NCI-H2171 treated with DMSO at 0.1 percent for 48 hours (cell line): ENCODE data around the gene NRXN3.

ENCODE experiments used
- DNase-seq: peaks from one replicate; lab custom pipeline; 2025; lab: John Stamatoyannopoulos, UW

The NRXN3 gene

DNA sequence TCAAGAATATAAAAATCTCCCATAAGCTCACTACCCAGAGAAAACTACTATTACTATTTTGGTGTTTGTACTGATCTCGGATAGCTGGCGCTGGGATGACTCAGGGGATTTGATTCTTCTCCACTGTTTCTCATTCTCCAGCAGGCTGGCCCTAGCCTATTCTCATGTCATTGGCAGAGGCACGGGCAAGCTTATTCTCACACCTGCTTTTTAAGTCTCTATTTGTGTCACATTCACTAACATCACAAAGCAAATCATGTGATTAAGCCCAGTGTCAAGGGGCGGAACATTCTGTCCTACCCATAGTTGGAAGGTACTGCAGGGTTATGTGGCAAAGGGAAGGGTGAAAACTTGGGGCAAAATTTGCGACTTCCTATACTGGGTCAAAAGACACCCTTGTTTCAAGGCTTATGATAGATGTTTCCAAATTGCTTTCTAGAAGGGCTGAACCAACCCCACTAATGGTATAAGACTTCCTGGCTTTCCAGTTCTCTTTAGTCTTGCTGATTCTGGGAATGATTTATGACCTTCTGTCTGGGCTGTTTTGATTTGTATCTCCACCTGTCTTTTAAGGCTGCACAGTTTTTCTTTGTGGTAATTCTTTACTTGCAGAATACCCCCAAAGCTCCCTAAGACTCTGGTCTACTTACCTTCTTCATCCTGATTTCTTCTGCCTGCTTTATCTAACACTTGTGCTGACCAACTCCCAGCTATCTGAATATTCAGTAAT is 406.4 kb downstream of the NRXN3 start:
- no peak for DNase-seq

DNA sequence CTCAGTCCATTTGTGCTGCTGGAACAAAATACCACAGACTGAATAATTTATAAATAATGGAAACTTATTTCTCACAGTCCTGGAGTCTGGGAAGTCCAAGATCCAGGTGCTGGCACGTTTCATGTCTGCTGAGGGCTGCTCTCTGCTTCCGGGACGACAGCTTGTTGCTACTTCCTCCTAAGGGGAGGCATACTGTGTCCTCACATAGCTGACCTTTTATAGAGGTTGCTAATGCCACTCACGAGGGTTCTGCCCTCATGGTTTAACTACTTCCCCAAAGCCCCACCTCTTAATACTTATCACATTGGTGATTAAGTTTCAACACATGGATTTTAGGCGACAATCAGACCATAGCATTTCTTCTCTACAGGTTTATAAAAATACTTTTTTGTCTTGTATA is 411.1 kb downstream of the NRXN3 start:
- no peak for DNase-seq

DNA sequence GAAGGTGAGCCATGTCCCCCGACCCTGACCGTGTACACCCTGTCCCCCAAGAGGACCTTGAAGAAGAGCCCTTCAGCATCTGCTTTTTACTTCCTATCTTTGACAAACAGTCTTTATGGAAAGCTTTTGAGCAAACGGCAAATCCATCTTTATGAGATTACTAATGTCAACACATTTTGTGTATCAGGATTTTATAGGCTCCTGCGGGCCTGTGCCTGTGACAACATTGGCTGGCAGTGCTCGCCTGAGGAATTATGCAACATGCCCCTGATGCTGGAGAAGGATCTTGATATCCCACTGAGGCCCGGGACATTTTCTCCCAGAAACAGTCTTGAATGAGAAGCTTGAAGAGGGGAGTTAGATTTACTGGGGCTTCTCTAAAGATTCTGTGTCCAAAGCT is 416.5 kb downstream of the NRXN3 start:
- no peak for DNase-seq

DNA sequence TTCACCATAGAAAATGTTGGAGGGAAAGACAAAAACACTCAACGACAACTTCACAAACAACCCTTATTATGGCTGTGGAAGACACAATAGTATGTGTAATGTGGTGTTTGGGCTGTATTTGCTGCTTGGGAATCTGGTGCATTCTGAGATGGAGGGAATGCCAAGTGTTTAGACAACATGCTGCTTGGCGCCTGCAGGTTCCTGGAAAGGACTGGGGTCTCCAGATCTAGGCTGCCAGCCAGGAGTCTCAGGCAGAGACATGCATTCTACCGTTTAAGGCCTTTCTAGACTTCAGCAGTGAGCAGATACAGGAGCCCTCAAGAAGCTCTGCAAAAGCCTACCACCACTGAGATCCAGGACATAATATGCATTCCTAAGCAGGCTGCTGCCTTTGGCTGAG is 418.7 kb downstream of the NRXN3 start:
- DNase-seq: no peak

DNA sequence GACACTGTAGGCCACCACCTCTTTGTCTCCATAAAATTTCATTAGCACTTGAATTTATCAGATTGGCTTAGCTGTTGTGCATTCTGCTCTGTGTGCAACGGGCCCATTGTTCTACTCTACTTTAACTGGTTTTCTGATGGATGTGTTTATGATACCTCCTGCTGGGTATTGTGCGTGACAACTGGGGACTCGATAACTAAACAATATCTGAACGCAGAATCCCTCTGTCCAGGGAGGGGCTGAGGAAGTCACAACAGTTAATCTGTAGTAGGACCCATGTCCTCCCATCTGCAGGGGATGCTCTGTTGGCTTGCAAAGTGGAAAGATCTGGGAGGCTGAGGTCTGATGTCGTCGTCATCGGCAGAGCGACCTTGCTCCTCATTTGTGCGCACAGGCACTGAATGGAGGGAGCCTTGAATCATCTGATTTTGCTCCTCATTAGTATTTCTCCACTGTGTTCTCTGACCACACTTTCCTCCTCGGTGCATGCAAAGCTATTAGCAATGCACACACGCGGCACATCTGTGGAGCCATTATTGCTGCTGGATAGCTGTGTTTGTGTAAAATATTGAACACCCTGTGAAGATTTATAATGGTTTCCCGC is 422.5 kb downstream of the NRXN3 start:
- no peak for DNase-seq

DNA sequence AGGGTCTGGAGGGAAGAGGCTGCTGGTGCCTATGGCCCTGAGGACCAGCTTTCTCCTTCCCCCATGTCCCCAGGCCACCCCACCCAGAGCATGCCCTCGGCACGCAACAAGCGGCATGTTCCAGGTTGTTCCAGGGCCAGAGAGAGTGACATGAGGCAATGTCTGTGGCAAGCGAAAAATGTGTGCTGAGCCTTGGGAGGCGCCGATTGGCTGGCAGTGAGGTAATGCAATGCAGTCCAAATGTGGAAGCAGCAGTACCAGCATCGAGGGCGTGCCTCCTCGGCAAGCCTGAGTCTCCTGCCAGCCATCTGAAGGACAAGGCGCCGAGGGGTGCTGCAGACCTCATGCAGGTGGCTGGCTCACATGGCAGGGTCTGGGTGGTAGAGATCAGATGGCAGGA is 423.8 kb downstream of the NRXN3 start:
- no peak for DNase-seq

GRCh38 chr14:78595797-78596196 is 425.6 kb downstream of the NRXN3 start:
- DNase-seq: peak; percentile 67

DNA sequence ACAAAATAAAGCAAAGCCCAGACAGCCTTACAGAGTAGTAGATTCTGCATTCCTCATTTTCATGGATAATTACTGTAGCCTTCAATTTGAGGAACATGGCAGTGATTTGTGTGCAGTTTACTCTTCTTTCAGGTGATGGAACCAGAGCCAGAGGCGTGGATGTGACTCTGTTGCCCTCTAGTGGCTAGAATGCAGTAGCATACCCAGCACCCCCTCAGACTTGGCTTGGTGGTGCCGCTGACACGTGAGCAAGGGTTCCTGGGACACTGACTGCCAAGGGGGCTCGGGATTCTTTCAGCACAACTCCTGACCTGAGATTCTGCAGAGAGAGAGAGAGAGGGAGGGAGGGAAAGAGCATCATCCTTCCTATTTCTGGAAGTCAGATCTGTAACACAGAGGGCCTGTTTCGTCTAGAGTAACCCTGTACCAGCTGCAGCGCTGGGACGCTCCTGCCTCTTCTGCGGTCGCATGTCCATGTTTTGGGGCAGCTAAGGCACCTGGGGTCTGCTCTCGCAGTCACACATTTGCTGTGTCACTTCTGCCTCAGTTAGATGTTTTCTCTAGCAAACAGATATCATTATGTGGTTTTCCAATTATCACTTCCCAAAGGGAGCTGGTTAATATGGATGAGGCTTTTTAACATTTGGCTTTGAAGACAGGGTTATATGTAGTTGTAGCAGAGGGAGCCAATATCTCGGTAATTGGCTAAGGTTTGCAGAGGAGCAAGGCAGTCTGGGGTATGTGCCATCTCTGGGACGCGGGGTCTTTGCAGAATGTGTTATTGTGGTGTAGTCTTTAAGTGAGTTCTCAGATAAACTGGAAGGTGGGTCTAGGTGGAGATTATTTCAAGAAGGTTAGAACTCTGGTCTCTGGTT is 428.1 kb downstream of the NRXN3 start:
- peak; percentile 81 for DNase-seq

DNA sequence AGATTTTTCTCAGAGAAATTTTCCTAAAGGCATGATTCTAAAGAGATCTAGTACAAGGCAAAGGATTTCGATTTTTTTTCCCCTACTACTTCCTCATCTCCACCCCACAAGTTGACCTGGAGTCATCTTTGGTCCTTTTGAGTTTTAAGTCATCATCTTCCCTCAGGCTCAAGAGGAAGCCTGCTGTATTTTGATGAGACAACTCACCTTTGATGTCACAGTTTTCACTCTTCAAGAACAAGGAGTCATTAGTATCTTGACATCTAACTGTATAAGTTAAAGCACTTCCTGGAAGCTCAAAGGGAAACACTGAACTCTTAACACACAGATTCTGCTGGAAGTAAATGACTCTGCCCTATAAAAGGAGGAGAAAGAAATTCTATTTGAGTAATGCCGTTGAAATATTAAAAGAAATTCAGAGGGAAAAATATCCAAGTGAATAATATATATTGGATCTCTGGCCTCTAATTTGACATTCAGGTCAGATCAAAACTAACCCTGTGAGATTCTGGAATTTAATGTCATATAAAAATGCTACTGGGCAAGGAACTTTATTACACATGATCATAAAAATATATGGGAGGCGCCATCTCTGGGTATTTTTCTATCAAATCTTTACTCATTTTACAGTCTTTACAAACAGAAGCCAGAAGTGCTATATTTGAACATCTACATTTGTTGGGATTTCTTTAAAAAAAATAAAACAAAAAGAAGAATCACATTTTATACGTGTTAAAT is 435.0 kb downstream of the NRXN3 start:
- DNase-seq: no peak

GRCh38 chr14:78605897-78606500 is 435.8 kb downstream of the NRXN3 start:
- DNase-seq: no peak

DNA sequence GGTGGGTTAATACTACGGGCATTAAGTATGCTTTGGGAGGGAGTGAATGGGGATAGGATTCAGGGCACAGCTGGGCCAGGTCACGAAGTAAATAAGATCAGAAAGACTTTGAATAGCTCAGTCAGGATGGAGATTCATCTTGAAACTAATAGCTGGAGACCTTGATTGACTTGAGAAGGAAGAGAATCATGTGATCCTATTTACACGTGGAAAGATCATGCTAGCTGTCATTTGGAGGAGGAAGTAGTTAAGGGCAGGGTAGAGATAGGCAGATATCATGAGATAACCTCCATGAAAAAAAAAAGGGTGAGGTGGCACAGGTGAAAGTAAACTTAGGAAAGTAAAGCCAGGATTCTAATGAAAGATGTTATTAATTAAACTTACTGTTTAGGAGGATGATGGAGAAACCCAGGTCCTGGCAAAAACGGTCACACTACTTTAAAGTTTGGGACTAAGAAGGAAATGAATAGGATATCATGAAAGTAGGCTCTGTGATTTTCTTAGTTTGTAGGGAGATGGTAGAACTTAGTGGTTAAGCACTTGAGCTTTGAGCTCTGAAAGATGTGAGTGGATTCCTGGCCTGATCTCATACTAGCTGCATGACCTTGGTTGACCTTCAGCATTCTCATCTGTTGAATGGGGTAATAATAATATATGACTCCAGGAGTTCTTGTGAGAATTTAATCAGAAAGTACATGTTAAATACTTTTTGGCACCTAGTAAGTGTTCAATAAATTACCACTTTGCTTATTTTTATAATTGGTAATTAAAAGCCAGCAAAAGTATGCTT is 439.0 kb downstream of the NRXN3 start:
- DNase-seq: no peak

GRCh38 chr14:78610994-78611393 is 440.8 kb downstream of the NRXN3 start:
- no peak for DNase-seq

DNA sequence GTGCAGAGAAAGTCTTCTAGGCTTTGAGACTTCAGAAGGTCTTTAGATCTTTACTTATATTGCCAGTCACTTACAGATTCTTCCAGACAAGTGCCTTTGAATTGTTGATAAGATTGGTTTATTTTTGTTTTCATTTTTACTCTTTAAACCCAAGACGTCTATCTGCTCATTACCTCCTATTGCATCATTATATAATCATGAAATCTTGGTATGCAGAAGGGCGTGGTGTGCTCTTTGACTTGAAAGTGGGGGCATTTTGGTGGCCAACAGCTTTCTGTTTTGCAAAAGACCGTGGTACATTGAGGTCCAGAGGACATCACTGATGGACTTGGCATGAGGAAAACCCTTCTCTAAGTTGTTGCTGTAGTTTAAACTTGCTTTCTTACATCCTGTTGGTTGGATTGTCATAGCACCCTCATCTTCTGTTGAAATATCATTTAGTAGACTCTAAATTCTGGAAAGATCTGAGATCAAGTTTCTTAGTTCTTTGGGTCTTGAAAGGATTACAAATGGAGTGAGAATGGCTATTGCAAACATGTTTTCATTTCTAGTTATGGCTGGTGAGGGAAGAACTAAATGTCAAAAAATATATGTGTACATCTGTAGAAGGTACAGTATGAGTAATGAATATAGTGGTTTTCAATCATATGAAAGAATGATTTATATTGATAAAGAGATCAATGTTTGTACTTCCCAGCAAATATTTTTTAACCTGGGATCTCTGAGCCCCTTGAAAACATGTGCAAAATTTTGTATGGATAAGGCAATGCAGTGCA is 441.8 kb downstream of the NRXN3 start:
- DNase-seq: no peak

GRCh38 chr14:78612666-78613065 is 442.5 kb downstream of the NRXN3 start:
- DNase-seq: no peak

DNA sequence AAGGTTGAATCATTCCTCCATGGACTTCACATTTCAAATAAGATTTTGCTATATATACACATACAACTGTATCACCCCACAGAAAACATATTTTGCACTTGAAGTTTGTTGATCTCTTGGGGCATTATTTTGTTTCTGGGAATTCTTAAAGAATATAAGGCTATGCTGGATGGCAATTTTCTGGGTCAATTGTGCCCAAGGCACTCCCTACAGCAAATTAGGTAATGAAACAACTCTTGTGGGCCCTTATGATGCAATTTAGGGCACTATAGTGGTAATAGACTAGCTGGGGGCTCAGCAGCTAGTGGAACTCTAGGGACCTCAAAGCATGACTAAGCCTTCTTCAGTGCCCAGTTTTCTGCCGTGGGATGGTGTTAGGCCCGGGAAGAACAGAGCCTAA is 444.4 kb downstream of the NRXN3 start:
- DNase-seq: no peak

DNA sequence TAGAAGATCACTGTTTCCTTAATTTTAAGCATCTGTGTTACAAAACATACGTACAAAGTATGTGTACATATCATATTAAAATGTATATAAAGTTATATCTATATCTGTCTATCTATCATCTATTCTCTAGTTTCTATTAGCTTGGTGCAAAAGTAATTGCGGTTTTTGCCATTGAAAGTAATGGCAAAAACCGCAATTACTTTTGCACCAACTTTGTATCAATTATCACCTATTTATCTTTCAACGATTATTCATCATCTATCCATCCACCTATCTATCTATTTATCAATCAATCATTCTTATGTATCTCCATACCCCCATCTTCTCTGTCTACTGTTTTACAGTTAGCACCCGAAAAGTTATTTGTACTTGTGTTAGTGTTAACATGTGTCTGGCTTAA is 447.6 kb downstream of the NRXN3 start:
- no peak for DNase-seq

DNA sequence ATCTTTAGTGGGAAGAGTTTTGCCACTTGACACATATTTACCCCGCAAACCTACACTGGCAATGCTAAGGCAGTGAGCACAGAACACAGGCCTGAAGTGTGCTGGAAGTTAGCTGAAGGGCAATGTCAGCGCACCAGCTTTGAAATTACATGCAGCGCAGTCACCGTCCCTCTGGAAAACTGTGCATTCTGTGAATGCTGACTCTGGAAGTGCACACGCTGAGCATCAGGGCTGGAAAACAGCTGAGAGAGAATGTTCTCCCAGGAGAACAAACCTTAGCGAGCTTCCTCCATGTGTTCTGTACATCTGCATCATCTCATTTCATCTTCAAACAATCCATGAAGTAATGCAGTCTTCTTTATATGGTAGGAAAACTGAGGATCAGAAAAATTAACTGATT is 448.2 kb downstream of the NRXN3 start:
- no peak for DNase-seq

DNA sequence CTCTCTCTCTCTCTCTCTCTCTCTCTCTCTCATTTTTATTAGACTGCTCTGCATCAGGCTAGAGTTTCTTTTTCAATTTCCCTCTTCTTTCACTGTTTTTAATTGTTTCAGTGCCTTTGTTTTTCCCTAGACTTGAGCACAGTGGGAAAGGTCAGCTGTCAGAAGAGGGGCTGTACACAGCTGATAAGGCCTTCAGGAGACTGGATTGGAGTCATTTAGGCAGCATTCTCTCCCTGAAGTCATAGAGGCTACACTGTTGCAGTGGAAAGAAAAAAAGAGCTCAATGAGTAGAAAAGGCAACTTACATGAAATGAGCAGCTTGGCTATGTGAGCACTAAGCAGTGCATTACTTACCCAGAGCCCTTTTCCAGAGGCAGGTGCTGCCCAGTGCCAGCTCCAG is 456.9 kb downstream of the NRXN3 start:
- no peak for DNase-seq

DNA sequence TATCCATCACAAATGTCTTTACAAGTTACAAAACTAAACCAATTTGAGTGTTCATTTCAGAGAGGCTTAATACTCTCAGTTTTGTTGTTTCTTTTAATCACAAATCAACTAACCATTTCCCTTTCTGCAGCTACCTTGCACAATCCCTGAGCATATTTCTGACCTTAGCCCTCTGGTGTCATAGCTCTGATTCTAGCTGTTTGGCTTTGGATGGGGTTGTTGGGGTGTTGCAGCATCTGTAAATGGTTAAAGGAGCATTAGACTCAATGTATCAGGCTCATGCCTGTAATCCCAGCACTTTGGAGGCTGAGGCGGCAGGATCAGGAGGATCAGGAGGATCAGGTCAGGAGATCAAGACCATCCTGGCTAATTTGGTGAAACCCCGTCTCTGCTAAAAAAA is 461.4 kb downstream of the NRXN3 start:
- DNase-seq: no peak

DNA sequence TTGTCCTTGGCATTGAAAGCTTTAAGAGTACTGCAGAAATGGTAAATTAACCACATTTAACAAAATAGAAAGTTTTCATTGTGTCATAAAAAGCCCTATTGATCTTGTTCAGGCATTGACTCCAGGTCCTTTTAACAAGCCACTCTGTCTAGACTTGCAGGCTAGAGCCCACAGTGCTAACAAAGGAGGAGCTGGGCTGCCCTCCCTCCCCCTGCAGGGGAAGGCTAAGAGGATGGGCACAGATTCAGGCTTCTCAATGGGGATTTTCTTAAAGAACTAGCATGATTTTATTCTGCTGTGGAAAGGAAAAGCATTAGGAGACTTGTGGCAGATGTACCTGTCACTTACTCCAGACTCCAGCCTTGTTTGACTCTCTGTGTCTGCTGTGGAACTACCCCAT is 463.6 kb downstream of the NRXN3 start:
- DNase-seq: no peak
